ENCODE data around the gene RNASE4.

DNA sequence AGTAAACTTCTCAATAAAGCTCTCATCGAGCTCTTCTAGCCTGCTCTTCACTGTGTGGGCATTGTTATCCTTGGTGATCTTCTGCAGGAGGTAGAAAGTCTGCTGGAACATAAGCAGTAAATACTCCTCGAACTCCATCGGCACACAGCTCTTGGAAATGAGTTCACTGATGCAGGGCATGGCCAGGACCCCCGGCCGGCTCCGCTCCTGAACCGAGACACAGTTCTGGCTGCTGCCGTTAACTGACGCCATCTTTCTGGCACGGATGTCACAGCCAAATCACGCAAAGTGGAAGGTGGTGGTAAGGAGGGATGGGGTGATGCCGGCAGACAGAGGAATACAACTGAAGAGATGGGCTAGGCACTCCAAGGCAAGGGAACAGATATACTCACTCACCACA is 37.7 kb downstream of the RNASE4 start:
- TF ChIP-seq, protein P1, sequence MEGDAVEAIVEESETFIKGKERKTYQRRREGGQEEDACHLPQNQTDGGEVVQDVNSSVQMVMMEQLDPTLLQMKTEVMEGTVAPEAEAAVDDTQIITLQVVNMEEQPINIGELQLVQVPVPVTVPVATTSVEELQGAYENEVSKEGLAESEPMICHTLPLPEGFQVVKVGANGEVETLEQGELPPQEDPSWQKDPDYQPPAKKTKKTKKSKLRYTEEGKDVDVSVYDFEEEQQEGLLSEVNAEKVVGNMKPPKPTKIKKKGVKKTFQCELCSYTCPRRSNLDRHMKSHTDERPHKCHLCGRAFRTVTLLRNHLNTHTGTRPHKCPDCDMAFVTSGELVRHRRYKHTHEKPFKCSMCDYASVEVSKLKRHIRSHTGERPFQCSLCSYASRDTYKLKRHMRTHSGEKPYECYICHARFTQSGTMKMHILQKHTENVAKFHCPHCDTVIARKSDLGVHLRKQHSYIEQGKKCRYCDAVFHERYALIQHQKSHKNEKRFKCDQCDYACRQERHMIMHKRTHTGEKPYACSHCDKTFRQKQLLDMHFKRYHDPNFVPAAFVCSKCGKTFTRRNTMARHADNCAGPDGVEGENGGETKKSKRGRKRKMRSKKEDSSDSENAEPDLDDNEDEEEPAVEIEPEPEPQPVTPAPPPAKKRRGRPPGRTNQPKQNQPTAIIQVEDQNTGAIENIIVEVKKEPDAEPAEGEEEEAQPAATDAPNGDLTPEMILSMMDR (IDR thresholded peaks at IDR 0.05) = no peak
- TF ChIP-seq POLR2A (IDR thresholded peaks at IDR 0.05) = no peak

Measured in prostate gland (tissue), 2 donors.